Measurements from ENCODE around the gene LRBA.
A peak's percentile ranks its signal among the peaks of the same experiment; 100 is the strongest.

Gene LRBA

DNA sequence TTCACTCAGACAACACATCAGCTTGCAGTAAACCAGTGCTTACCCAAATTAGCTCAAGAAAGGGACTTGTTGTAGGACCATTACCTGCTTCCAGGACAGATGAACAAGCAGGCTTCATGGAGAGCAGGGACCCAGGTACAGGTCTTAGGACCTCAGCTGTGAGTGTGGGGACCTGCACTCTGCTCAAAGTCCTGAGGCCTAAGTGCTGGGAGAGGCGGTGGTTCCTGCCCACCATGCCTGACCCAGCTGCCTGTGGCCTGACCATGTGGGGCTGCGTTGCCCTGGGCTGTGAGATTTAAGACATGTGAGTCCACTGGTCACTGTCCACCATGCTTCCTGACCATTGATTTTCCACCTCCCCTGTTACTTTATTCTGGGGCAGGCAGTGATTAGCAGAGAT lies 796.6 kb downstream of the LRBA start:
- TF ChIP-seq, protein P1, sequence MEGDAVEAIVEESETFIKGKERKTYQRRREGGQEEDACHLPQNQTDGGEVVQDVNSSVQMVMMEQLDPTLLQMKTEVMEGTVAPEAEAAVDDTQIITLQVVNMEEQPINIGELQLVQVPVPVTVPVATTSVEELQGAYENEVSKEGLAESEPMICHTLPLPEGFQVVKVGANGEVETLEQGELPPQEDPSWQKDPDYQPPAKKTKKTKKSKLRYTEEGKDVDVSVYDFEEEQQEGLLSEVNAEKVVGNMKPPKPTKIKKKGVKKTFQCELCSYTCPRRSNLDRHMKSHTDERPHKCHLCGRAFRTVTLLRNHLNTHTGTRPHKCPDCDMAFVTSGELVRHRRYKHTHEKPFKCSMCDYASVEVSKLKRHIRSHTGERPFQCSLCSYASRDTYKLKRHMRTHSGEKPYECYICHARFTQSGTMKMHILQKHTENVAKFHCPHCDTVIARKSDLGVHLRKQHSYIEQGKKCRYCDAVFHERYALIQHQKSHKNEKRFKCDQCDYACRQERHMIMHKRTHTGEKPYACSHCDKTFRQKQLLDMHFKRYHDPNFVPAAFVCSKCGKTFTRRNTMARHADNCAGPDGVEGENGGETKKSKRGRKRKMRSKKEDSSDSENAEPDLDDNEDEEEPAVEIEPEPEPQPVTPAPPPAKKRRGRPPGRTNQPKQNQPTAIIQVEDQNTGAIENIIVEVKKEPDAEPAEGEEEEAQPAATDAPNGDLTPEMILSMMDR (IDR thresholded peaks at IDR 0.05; ENCODE audit: low read length): no peak
- no peak for TF ChIP-seq EZH2 (IDR thresholded peaks at IDR 0.05; ENCODE audit: borderline replicate concordance, low read length)
- H2AFZ ChIP-seq (ENCODE audit: low read length): no peak overlapping the region

GRCh38 chr4:150217808-150218207 lies 797.3 kb downstream of the LRBA start:
- TF ChIP-seq EZH2 (IDR thresholded peaks at IDR 0.05; ENCODE audit: borderline replicate concordance, low read length): no peak
- TF ChIP-seq, protein P1 (IDR thresholded peaks at IDR 0.05; ENCODE audit: low read length): no peak
- Histone ChIP-seq H2AFZ (ENCODE audit: low read length) (no peak overlapping the region), H3K27me3 (ENCODE audit: insufficient read depth, low read length) (no peaks in the 10 kb centered on the region)

More for the DNA sequence above, 796.6 kb downstream of the LRBA start:
- Histone ChIP-seq H3K9ac (ENCODE audit: low read length) (no peak overlapping the region), H3F3A (ENCODE audit: insufficient read depth, low read length) (no peaks in the 10 kb centered on the region), H3K27me3 (ENCODE audit: insufficient read depth, low read length) (no peaks in the 10 kb centered on the region), H3K79me2 (ENCODE audit: insufficient read depth, low read length) (no peaks in the 10 kb centered on the region), H3K27ac (ENCODE audit: low read depth, low read length, poor library complexity, severe bottlenecking) (no peak overlapping the region), H3K36me3 (ENCODE audit: insufficient read depth, low read length) (no peaks in the 10 kb centered on the region), H4K20me1 (ENCODE audit: insufficient read depth, low read length) (no peaks in the 10 kb centered on the region), H3K4me3 (ENCODE audit: low read depth, low read length, poor library complexity, severe bottlenecking) (no peak overlapping the region), H3K9me3 (ENCODE audit: low read length) (no peaks in the 10 kb centered on the region), H3K9me2 (ENCODE audit: low read depth, low read length) (no peaks in the 10 kb centered on the region), H3K4me1 (ENCODE audit: insufficient read depth, low read length, severe bottlenecking) (no peaks in the 10 kb centered on the region), H3K4me2 (ENCODE audit: low read length) (no peak overlapping the region)

DNA sequence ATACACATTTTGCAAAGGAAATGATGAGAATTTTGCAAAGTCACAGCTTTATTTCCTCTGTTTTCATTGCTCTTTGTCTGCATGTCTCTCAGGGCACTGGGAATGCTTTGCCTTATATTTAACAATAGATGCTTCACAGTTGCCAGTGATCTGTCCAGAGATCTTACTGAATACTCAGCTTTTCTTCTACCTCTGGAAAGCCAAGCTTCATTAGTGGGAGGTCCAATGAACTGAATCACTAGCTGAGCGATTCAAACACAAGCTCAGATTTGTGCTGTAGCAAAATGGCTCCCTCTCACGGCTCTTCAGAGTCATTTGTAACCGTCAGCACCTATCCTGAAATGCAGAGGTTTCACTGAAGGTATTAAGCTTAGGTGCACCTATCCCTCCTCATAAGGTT lies 797.9 kb downstream of the LRBA start:
- H4K20me1 ChIP-seq (ENCODE audit: insufficient read depth, low read length): no peaks in the 10 kb centered on the region
- no peak overlapping the region for H2AFZ ChIP-seq (ENCODE audit: low read length)
- H3K9ac ChIP-seq (ENCODE audit: low read length): no peak overlapping the region
- no peaks in the 10 kb centered on the region for H3K36me3 ChIP-seq (ENCODE audit: insufficient read depth, low read length)
- no peak for TF ChIP-seq EZH2 (IDR thresholded peaks at IDR 0.05; ENCODE audit: borderline replicate concordance, low read length)
- TF ChIP-seq, protein P1 (IDR thresholded peaks at IDR 0.05; ENCODE audit: low read length): peak; percentile 33; the same call in 1 of the 2 replicates
- H3K79me2 ChIP-seq (ENCODE audit: insufficient read depth, low read length): no peaks in the 10 kb centered on the region
- H3K4me2 ChIP-seq (ENCODE audit: low read length): no peak overlapping the region
- H3K27me3 ChIP-seq (ENCODE audit: insufficient read depth, low read length): no peaks in the 10 kb centered on the region
- no peaks in the 10 kb centered on the region for H3K4me1 ChIP-seq (ENCODE audit: insufficient read depth, low read length, severe bottlenecking)
- no peak overlapping the region for H3K4me3 ChIP-seq (ENCODE audit: low read depth, low read length, poor library complexity, severe bottlenecking)
- no peaks in the 10 kb centered on the region for H3F3A ChIP-seq (ENCODE audit: insufficient read depth, low read length)
- no peaks in the 10 kb centered on the region for H3K9me2 ChIP-seq (ENCODE audit: low read depth, low read length)
- no peaks in the 10 kb centered on the region for H3K9me3 ChIP-seq (ENCODE audit: low read length)
- no peak overlapping the region for H3K27ac ChIP-seq (ENCODE audit: low read depth, low read length, poor library complexity, severe bottlenecking)

More at GRCh38 chr4:150217808-150218207, 797.3 kb downstream of the LRBA start:
- Histone ChIP-seq H3K9me3 (ENCODE audit: low read length) (no peaks in the 10 kb centered on the region), H3K4me1 (ENCODE audit: insufficient read depth, low read length, severe bottlenecking) (no peaks in the 10 kb centered on the region), H3F3A (ENCODE audit: insufficient read depth, low read length) (no peaks in the 10 kb centered on the region), H4K20me1 (ENCODE audit: insufficient read depth, low read length) (no peaks in the 10 kb centered on the region), H3K27ac (ENCODE audit: low read depth, low read length, poor library complexity, severe bottlenecking) (no peak overlapping the region), H3K4me2 (ENCODE audit: low read length) (no peak overlapping the region), H3K9ac (ENCODE audit: low read length) (no peak overlapping the region), H3K4me3 (ENCODE audit: low read depth, low read length, poor library complexity, severe bottlenecking) (no peak overlapping the region), H3K36me3 (ENCODE audit: insufficient read depth, low read length) (no peaks in the 10 kb centered on the region), H3K9me2 (ENCODE audit: low read depth, low read length) (no peaks in the 10 kb centered on the region), H3K79me2 (ENCODE audit: insufficient read depth, low read length) (no peaks in the 10 kb centered on the region)

Data from OCI-LY1 (cell line).